Activated CD8-positive, alpha-beta memory T cell treated with anti-CD3 and anti-CD28 coated beads, Interleukin-2, amount 50 U/mL, for 1 hour (primary cell): ENCODE results near the gene ANKS1B.
"Not testable (repeated sequence)": the region's sequence is repeated elsewhere in the genome, so short reads cannot be mapped to it uniquely, and the experiment has no call there.

Source experiments
- DNase-seq: peaks from one replicate; pipeline ENCODE4 v3.0.0-alpha.2; 2020; ENCODE audit errors: extremely low read depth

The ANKS1B gene

GRCh38 chr12:99383258-99383657 is 601.5 kb downstream of the ANKS1B start:
- no peak for DNase-seq

- DNase-seq, result no peak
Measured at GRCh38 chr12:99381992-99382391, 602.7 kb downstream of the ANKS1B start.

- DNase-seq, result no peak
Measured at GRCh38 chr12:99380701-99381100, 604.0 kb downstream of the ANKS1B start.

- DNase-seq, result no peak
Measured at GRCh38 chr12:99374023-99374422, 610.7 kb downstream of the ANKS1B start.

- no peak for DNase-seq
Measured at GRCh38 chr12:99372257-99372920, 612.3 kb downstream of the ANKS1B start.

GRCh38 chr12:99370421-99371138 is 614.2 kb downstream of the ANKS1B start:
- no peak for DNase-seq

GRCh38 chr12:99367181-99367580 is 617.6 kb downstream of the ANKS1B start:
- DNase-seq, result no peak

GRCh38 chr12:99352269-99352668 is 632.5 kb downstream of the ANKS1B start:
- no peak for DNase-seq

- DNase-seq, result no peak
Measured at GRCh38 chr12:99343960-99344359, 640.8 kb downstream of the ANKS1B start.

- no peak for DNase-seq
Measured at GRCh38 chr12:99339663-99340062, 645.1 kb downstream of the ANKS1B start.

GRCh38 chr12:99334285-99335056 is 650.3 kb downstream of the ANKS1B start:
- no peak for DNase-seq

GRCh38 chr12:99332936-99333591 is 651.7 kb downstream of the ANKS1B start:
- DNase-seq, result no peak

- DNase-seq, result no peak
Measured at GRCh38 chr12:99330216-99330615, 654.5 kb downstream of the ANKS1B start.

- not testable (repeated sequence) for DNase-seq
Measured at GRCh38 chr12:99321210-99321609, 663.5 kb downstream of the ANKS1B start.

GRCh38 chr12:99311373-99311772 is 673.4 kb downstream of the ANKS1B start:
- no peak for DNase-seq

GRCh38 chr12:99309812-99310211 is 674.9 kb downstream of the ANKS1B start:
- no peak for DNase-seq

- DNase-seq, result no peak
Measured at GRCh38 chr12:99302874-99303273, 681.9 kb downstream of the ANKS1B start.

- DNase-seq, result no peak
Measured at GRCh38 chr12:99287136-99287535, 697.6 kb downstream of the ANKS1B start.

GRCh38 chr12:99284161-99284560 is 700.6 kb downstream of the ANKS1B start:
- no peak for DNase-seq

- no peak for DNase-seq
Measured at GRCh38 chr12:99282624-99283023, 702.1 kb downstream of the ANKS1B start.

- DNase-seq, result no peak
Measured at GRCh38 chr12:99282086-99282485, 702.6 kb downstream of the ANKS1B start.

- DNase-seq, result no peak
Measured at GRCh38 chr12:99281277-99281676, 703.5 kb downstream of the ANKS1B start.
